Upper lobe of left lung (tissue), 6 donors: ENCODE data around the gene ERG28. TPM values are rescaled to one million over a fixed set of nuclear protein-coding genes. Genes with fewer than 3 reads are reported as not detected.
A peak's percentile ranks its signal among the peaks of the same experiment; 100 is the strongest.
"Not testable (repeated sequence)": the region's sequence is repeated elsewhere in the genome, so short reads cannot be mapped to it uniquely, and the experiment has no call there.

ENCODE experiments used
- ATAC-seq, 2 donors: fragments of 200-7000 bp; cut with Tn5 transposase; one replicate each; pipeline ENCODE4 v1.9.1; 2022; ENCODE audit warnings: mild to moderate bottlenecking in 2 of 2, moderate library complexity in 2 of 2; ENCODE audit not compliant: low FRiP score in 2 of 2
- DNase-seq, 2 donors: peaks; one replicate each; pipeline ENCODE4 v3.0.0-alpha.2; 2019 to 2020
- H3K27ac ChIP-seq, 4 donors: fragments of 200-600 bp; sonication (generic); one replicate each; pipeline ENCODE4 v1.5.1; 2016 to 2019
- H3K27me3 ChIP-seq, 4 donors: fragments of 200-600 bp; sonication (generic); one replicate each; pipeline ENCODE4 v1.5.1; 2017 to 2019
- H3K36me3 ChIP-seq, 4 donors: fragments of 200-600 bp; sonication (generic); one replicate each; pipeline ENCODE4 v1.5.1; 2016 to 2019
- H3K4me1 ChIP-seq, 4 donors: fragments of 200-600 bp; sonication (generic); one replicate each; pipeline ENCODE4 v1.5.1; 2018 to 2019
- H3K4me3 ChIP-seq, 4 donors: fragments of 200-600 bp; sonication (generic); one replicate each; pipeline ENCODE4 v1.5.1; 2017 to 2019; ENCODE audit warnings: mild to moderate bottlenecking in 2 of 4, moderate library complexity in 1 of 4
- H3K9me3 ChIP-seq, 4 donors: fragments of 200-600 bp; sonication (generic); one replicate each; pipeline ENCODE4 v1.5.1; 2018 to 2019
- EP300 ChIP-seq, 4 donors: sonication (generic); formaldehyde crosslinking; IDR thresholded peaks; one replicate each; pipeline ENCODE4 v1.5.1; 2017; ENCODE audit warnings: antibody characterized with exemption in 4 of 4, control low read depth in 2 of 4
- POLR2A ChIP-seq, 4 donors: fragments of 450-650 bp; IDR thresholded peaks; one replicate each; pipeline ENCODE4 v1.5.1; 2016 to 2017; ENCODE audit warnings: antibody characterized with exemption in 4 of 4, mild to moderate bottlenecking in 2 of 4
- POLR2AphosphoS5 ChIP-seq, 2 donors: sonication (generic); formaldehyde crosslinking; IDR thresholded peaks; one replicate each; pipeline ENCODE4 v1.5.1; 2017; ENCODE audit warnings: antibody characterized with exemption in 2 of 2
- WGBS, 2 donors: methylation state at CpG; one replicate each; pipeline ENCODE4 v1.1.5; 2017 to 2018; 5-methylcytosine and 5-hydroxymethylcytosine counted together
- total RNA-seq, 6 donors: library from RNA; depleted of rRNA in 4 of 6; stranded (reverse); fragments of >200 nt in 4 of 6; gene quantifications; one replicate each; pipeline versions ENCODE4 v1.1.0 to v1.2.1, GENCODE V29; 2016 to 2021
- TF ChIP-seq, protein P1 (sequence below), 6 experiments: fragments of 450-650 bp in 4 of 6; fragments of 200-600 bp in 2 of 6; sonication (generic) in 2 of 6; IDR thresholded peaks; one replicate each; pipeline ENCODE4 v1.5.1; 2016 to 2019; ENCODE audit warnings: antibody characterized with exemption in 6 of 6
- donor health status: DM: no; HTN: no; CAD: no; lungs with moderate emphysema.
- donor health status: DM: no; HTN: yes; CAD: no; lungs with severe emphysema.

Gene ERG28
- total RNA-seq, 6 donors from 2014 or later, result 6.3 to 36.0 (median 17.3) TPM

DNA sequence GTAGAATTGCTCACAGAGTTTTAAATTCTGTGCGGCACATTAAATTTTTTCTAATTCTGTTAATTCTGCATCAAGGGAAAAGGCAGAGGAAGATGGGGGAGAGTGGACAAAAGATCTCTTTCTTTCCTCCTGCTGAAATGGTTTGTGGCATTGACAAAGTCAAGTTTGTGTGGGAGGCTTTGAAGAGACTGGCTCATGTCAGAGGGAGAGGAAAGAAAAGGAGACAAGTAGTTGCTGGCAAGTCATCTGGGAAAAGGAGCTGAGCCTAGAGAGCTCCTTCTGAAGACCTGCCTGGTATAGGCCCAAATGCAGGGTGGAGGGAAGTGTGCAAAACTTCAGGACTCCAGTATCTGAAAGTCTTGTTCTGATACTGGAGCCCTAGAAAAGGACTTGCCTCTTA lies 36.7 kb upstream of the ERG28 start:
- WGBS, 2 donors, result 89 to 94% methylated on average over 1 of the region's 1 CpG
- Histone ChIP-seq H3K27ac (no peak overlapping the region), H3K9me3 (peaks cover 0 to 5% (median 0%) of the 10 kb centered on the region in 4 donors), H3K4me1 (peaks cover 0 to 7% (median 0%) of the 10 kb centered on the region in 4 donors), H3K36me3 (peaks cover 2 to 35% (median 16%) of the 10 kb centered on the region in 4 donors), H3K27me3 (no peaks in the 10 kb centered on the region), H3K4me3 (no peak overlapping the region)
- no peak for DNase-seq
- TF ChIP-seq EP300 (IDR thresholded peaks at IDR 0.05) (no peak), POLR2AphosphoS5 (IDR thresholded peaks at IDR 0.05) (no peak), POLR2A (IDR thresholded peaks at IDR 0.05) (no peak)
- TF ChIP-seq, protein P1, sequence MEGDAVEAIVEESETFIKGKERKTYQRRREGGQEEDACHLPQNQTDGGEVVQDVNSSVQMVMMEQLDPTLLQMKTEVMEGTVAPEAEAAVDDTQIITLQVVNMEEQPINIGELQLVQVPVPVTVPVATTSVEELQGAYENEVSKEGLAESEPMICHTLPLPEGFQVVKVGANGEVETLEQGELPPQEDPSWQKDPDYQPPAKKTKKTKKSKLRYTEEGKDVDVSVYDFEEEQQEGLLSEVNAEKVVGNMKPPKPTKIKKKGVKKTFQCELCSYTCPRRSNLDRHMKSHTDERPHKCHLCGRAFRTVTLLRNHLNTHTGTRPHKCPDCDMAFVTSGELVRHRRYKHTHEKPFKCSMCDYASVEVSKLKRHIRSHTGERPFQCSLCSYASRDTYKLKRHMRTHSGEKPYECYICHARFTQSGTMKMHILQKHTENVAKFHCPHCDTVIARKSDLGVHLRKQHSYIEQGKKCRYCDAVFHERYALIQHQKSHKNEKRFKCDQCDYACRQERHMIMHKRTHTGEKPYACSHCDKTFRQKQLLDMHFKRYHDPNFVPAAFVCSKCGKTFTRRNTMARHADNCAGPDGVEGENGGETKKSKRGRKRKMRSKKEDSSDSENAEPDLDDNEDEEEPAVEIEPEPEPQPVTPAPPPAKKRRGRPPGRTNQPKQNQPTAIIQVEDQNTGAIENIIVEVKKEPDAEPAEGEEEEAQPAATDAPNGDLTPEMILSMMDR (IDR thresholded peaks at IDR 0.05), result no peak
- no peak for ATAC-seq

DNA sequence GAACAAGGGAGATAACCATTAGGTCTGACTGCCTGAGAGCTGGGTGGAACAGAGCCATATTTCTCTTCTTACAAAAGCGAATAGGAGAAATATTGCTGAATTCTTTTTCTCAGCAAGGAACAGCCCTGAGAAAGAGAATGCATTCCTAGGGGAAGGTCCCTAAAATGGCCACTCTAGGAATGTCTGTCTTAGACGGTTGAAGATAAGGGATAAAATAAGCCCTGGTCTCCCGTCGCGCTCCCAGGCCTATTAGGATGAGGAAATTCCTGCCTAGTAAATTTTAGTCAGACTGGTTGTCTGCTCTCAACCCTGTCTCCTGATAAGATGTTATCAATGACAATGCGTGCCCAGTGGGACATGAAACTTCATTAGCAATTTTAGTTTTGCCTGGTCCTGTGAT lies 34.3 kb upstream of the ERG28 start:
- peaks cover 3 to 46% (median 29%) of the 10 kb centered on the region in 4 donors for H3K36me3 ChIP-seq
- H3K4me3 ChIP-seq, ATAC-seq, DNase-seq, H3K4me1 ChIP-seq, H3K27ac ChIP-seq, H3K9me3 ChIP-seq, H3K27me3 ChIP-seq: not testable (repeated sequence)
- 88 to 99% methylated on average over 6 of the region's 6 CpGs for WGBS, 2 donors

DNA sequence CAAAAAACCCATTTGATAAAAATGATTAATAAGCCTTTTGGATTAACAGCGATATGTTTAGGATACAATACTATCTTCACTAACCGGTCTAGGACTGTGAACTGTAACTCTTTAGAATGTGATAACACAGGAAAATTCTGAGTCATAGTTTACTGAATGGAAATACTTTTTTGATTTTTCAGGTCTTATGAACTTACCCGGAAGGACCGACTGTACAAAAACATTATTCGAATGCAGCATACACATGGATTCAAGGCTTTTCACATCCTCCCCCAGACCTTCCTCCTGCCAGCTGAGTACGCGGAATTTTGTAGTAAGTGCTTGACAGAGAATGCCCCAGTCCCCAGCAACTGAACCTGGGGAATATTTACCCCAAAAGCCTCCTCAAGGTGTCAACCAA lies 29.3 kb upstream of the ERG28 start:
- ATAC-seq, result no peak
- no peak for DNase-seq
- 93 to 94% methylated on average over 7 of the region's 7 CpGs for WGBS, 2 donors

DNA sequence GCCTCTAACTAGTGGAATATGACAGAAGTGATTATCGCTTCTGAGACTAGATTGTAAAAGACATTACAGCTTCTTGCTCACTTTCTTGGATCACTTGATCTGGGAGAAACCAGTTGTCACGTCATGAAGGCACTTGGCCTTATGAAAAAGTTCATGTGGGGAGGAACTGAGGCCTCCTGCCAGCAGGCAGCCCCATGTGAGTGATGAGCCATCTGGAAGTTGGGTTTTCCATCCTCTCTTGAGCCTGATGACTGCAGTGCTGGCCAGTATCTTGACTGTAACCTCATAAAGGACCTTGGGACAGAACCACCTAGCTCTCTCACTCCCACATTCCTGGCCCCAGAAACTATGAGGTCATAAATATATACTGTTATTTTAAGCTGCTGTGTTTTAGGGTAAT lies 28.3 kb upstream of the ERG28 start:
- Histone ChIP-seq H3K27ac (no peak overlapping the region), H3K36me3 (peaks cover 5 to 34% (median 23%) of the 10 kb centered on the region in 4 donors), H3K4me1 (no peaks in the 10 kb centered on the region), H3K9me3 (no peaks in the 10 kb centered on the region), H3K27me3 (no peaks in the 10 kb centered on the region), H3K4me3 (no peak overlapping the region)
- no peak for DNase-seq
- WGBS, 2 donors, result 88% methylated on average over 2 of the region's 2 CpGs
- peak in 1 of 2 donors; percentile 90 for ATAC-seq
- TF ChIP-seq POLR2A (IDR thresholded peaks at IDR 0.05) (no peak), EP300 (IDR thresholded peaks at IDR 0.05) (no peak), POLR2AphosphoS5 (IDR thresholded peaks at IDR 0.05) (no peak)
- TF ChIP-seq, protein P1 (IDR thresholded peaks at IDR 0.05), result no peak

More for the DNA sequence above, 29.3 kb upstream of the ERG28 start:
- Histone ChIP-seq H3K9me3 (peaks cover 0 to 4% (median 0%) of the 10 kb centered on the region in 4 donors), H3K27me3 (no peaks in the 10 kb centered on the region), H3K36me3 (peaks cover 5 to 36% (median 28%) of the 10 kb centered on the region in 4 donors), H3K4me1 (no peaks in the 10 kb centered on the region), H3K4me3 (no peak overlapping the region), H3K27ac (no peak overlapping the region)
- TF ChIP-seq POLR2AphosphoS5 (IDR thresholded peaks at IDR 0.05), result no peak

DNA sequence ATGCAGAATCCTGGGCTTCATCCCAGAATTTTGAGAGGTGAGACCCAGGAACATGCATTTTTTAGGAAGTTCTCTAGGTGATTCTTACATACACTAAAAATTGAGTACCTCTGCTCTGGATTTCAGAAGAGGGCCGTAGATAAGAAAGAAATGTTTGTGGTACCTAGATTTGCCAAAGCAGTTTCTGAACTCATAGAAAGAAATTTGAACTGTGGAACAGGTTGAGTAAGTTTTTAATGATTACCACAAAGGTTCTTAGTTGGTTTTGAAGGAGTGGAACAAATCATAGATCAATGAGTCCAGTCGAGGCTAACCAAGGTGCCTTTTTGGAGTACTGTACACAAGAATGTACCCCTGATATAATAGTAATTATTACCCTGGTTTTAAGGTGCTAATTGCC lies 25.2 kb upstream of the ERG28 start:
- Histone ChIP-seq H3K27ac (no peak overlapping the region), H3K36me3 (peaks cover 9 to 43% (median 27%) of the 10 kb centered on the region in 4 donors), H3K4me1 (no peaks in the 10 kb centered on the region), H3K4me3 (no peak overlapping the region), H3K9me3 (no peaks in the 10 kb centered on the region), H3K27me3 (no peaks in the 10 kb centered on the region)
- DNase-seq, result no peak
- TF ChIP-seq EP300 (IDR thresholded peaks at IDR 0.05) (no peak), POLR2AphosphoS5 (IDR thresholded peaks at IDR 0.05) (no peak), POLR2A (IDR thresholded peaks at IDR 0.05) (no peak)
- TF ChIP-seq, protein P1 (IDR thresholded peaks at IDR 0.05), result no peak
- ATAC-seq, result no peak
- 77 to 85% methylated on average over 2 of the region's 2 CpGs for WGBS, 2 donors

DNA sequence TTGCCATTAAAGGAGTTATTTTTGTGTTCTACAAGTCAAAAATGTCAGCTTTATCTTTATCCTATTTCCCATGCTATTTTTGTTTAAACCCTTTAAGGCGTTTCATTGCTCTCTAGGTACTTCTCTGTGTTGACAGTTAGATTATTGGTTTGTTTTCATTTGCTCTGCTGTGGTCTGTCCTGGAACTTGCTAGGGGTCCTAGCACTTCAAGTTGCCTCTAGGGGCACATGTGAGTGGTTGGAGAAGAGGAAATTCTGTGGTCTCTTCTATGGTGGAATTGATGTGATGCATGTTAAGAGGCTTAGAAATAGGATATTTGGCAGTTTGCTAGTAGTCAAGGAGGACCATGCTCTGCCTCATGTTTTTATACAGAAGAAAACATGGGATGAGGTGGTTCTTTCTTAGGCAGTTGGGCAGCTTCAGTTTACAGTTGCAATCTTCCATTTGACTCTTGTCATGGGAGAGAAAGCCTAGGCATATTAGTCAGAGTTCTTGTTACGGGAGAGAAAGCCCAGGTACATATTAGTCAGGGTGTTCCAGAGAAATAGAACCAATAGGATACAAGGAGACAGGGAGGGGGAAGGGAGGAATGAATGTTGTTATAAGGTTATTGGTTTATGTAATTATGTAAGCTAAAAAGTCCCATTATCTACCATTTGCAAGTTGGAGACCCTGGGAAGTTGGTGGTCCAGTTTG lies 14.7 kb upstream of the ERG28 start:
- peaks cover 0 to 9% (median 1%) of the 10 kb centered on the region in 4 donors for H3K36me3 ChIP-seq
- H3K9me3 ChIP-seq, result no peaks in the 10 kb centered on the region
- TF ChIP-seq POLR2AphosphoS5 (IDR thresholded peaks at IDR 0.05), result no peak
- no peak overlapping the region for H3K27ac ChIP-seq
- H3K4me3 ChIP-seq, result no peak overlapping the region
- no peak for DNase-seq
- WGBS, 2 donors, result 74 to 79% methylated on average over 2 of the region's 2 CpGs
- H3K4me1 ChIP-seq, result no peaks in the 10 kb centered on the region
- ATAC-seq, result no peak
- no peaks in the 10 kb centered on the region for H3K27me3 ChIP-seq
